Limb (tissue), 2 donors: Measurements from ENCODE around the gene HTT.

Source experiments
- DNase-seq, 2 donors: peaks; one replicate each; pipeline ENCODE4 v3.0.0-alpha.2; 2016; ENCODE audit errors: extremely low spot score in 2 of 2

Gene HTT

GRCh38 chr4:3200423-3201090, 126.1 kb downstream of the HTT start:
- DNase-seq = no peak

- peak in 1 of 2 donors; percentile 29 for DNase-seq
Observed at GRCh38 chr4:3201718-3202702, 127.5 kb downstream of the HTT start.

GRCh38 chr4:3202836-3203820, 128.6 kb downstream of the HTT start:
- DNase-seq = no peak

- DNase-seq = no peak
Observed at GRCh38 chr4:3203971-3204431, 129.5 kb downstream of the HTT start.

GRCh38 chr4:3205995-3206394, 131.5 kb downstream of the HTT start:
- DNase-seq = no peak

GRCh38 chr4:3206439-3207100, 132.1 kb downstream of the HTT start:
- no peak for DNase-seq

GRCh38 chr4:3207531-3208037, 133.1 kb downstream of the HTT start:
- DNase-seq = no peak

GRCh38 chr4:3208826-3209225, 134.3 kb downstream of the HTT start:
- DNase-seq = no peak

GRCh38 chr4:3209551-3210325, 135.3 kb downstream of the HTT start:
- no peak for DNase-seq

GRCh38 chr4:3210467-3210866, 136.0 kb downstream of the HTT start:
- DNase-seq = no peak

- DNase-seq = no peak
Observed at GRCh38 chr4:3211866-3212265, 137.4 kb downstream of the HTT start.

- no peak for DNase-seq
Observed at GRCh38 chr4:3212391-3213105, 138.1 kb downstream of the HTT start.

- no peak for DNase-seq
Observed at GRCh38 chr4:3213106-3213425, 138.6 kb downstream of the HTT start.

- no peak for DNase-seq
Observed at GRCh38 chr4:3213661-3214250, 139.3 kb downstream of the HTT start.

- DNase-seq = no peak
Observed at GRCh38 chr4:3215256-3215655, 140.8 kb downstream of the HTT start.

GRCh38 chr4:3215733-3216132, 141.3 kb downstream of the HTT start:
- no peak for DNase-seq

- no peak for DNase-seq
Observed at GRCh38 chr4:3217266-3217665, 142.8 kb downstream of the HTT start.

- DNase-seq = no peak
Observed at GRCh38 chr4:3217771-3218170, 143.3 kb downstream of the HTT start.
